ENCODE results near the gene SIGLEC15. TPM values are rescaled to one million over a fixed set of nuclear protein-coding genes. Genes with fewer than 3 reads are reported as not detected.
A peak's percentile ranks its signal among the peaks of the same experiment; 100 is the strongest.

SIGLEC15 gene
- total and polyA plus RNA-seq, 10 of the 15 experiments (the other 5 are each of a cell fraction or from before 2014, with no cell fraction given): 0.09 to 0.45 TPM; not detected in 8

DNA sequence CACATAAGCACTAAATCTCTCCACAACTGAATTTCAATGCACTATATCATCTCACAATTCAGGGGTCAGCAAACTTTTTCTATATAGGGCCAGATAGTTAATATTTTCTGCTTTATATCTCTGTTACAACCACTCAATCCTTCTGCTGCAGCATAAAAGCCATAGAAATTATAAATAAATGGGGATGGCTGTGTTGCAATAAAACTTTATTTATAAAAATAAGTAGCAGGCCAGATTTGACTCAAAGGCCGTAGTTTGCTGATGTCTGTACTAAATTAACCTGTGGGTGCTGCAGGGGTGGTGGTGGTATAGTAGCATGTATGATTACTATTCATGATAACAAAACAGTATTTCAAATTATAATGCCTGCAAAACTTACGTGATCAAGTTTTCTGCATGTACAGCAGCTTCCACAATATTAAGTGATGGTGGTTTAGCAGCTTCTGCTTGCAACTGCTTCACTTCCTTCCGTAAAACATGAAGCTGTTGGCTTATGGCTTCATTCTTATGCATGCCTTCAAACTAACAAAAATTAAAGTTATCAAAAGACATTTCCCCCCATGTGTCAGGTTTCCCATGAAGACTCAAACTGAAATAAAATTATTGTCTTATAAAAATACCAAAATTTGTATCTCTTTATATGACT is 64.1 kb downstream of the SIGLEC15 start:
- POLR2A ChIA-PET: no interaction called here
- SMC1A ChIA-PET (ENCODE audit: uncharacterized antibody, unreplicated experiment): interaction anchor here (1.7 kb wide), 1 partner anchor 8 kb away, joined by 3 read pairs; no protein-coding TSS in a partner anchor

More for the DNA sequence above, 64.1 kb downstream of the SIGLEC15 start:
- Histone ChIP-seq H3K4me1 (ENCODE audit: control insufficient read depth, insufficient read depth, low read length) (no peaks in the 10 kb centered on the region), H3K27ac (ENCODE audit: control insufficient read depth, insufficient read depth) (no peak overlapping the region), H3K27me3 (replicated peaks in 1 of 2; ENCODE audit: control insufficient read depth in 2 of 2, insufficient read depth in 2 of 2, low read length in 1 of 2) (no peaks in the 10 kb centered on the region), H2AFZ (ENCODE audit: control insufficient read depth, low read depth, low read length) (no peak overlapping the region), H3K4me2 (ENCODE audit: control insufficient read depth, insufficient read depth) (no peak overlapping the region), H3K79me2 (ENCODE audit: control insufficient read depth, insufficient read depth, low read length) (no peaks in the 10 kb centered on the region), H3K4me3 (no peak overlapping the region), H3K9ac (ENCODE audit: control insufficient read depth, insufficient read depth, low read length) (no peak overlapping the region), H3K36me3 (ENCODE audit: control insufficient read depth in 2 of 2, insufficient read depth in 2 of 2, low read length in 1 of 2) (peaks cover 2 to 3% of the 10 kb centered on the region in 2 experiments; a peak in 3 of 4 replicates), H3K9me3 (replicated peaks; ENCODE audit: control insufficient read depth, insufficient read depth, low read length) (no peaks in the 10 kb centered on the region), H4K20me1 (ENCODE audit: control insufficient read depth, insufficient read depth) (no peaks in the 10 kb centered on the region)
- DNase-seq (ENCODE audit: low read depth, low spot score) (no peak), FAIRE-seq (no peak), ATAC-seq (no peak)
- CTCF ChIA-PET: no interaction called here
- RAD21 ChIA-PET (ENCODE audit: unreplicated experiment): no interaction called here
- over 99% methylated on average over 3 of the region's 3 CpGs for WGBS (ENCODE audit: insufficient coverage, insufficient replicate concordance, low lambda C conversion rate, missing lambda C conversion rate)
- intact Hi-C loops (cut with micrococcal nuclease; ENCODE audit: unreplicated experiment): no loop called here
- BruUV-seq (replicated peaks): no TSS peak
- TF ChIP-seq STAT3 (IDR thresholded peaks at IDR 0.05; ENCODE audit: low read depth, low read length): no peak
- no peak for TF ChIP-seq SUPT20H (IDR thresholded peaks at IDR 0.05; ENCODE audit: borderline replicate concordance, control insufficient read depth, low read depth, low read length)
- no peak for TF ChIP-seq ZNF384 (IDR thresholded peaks at IDR 0.05; ENCODE audit: borderline replicate concordance, low read depth, low read length)
- TF ChIP-seq, protein P1, sequence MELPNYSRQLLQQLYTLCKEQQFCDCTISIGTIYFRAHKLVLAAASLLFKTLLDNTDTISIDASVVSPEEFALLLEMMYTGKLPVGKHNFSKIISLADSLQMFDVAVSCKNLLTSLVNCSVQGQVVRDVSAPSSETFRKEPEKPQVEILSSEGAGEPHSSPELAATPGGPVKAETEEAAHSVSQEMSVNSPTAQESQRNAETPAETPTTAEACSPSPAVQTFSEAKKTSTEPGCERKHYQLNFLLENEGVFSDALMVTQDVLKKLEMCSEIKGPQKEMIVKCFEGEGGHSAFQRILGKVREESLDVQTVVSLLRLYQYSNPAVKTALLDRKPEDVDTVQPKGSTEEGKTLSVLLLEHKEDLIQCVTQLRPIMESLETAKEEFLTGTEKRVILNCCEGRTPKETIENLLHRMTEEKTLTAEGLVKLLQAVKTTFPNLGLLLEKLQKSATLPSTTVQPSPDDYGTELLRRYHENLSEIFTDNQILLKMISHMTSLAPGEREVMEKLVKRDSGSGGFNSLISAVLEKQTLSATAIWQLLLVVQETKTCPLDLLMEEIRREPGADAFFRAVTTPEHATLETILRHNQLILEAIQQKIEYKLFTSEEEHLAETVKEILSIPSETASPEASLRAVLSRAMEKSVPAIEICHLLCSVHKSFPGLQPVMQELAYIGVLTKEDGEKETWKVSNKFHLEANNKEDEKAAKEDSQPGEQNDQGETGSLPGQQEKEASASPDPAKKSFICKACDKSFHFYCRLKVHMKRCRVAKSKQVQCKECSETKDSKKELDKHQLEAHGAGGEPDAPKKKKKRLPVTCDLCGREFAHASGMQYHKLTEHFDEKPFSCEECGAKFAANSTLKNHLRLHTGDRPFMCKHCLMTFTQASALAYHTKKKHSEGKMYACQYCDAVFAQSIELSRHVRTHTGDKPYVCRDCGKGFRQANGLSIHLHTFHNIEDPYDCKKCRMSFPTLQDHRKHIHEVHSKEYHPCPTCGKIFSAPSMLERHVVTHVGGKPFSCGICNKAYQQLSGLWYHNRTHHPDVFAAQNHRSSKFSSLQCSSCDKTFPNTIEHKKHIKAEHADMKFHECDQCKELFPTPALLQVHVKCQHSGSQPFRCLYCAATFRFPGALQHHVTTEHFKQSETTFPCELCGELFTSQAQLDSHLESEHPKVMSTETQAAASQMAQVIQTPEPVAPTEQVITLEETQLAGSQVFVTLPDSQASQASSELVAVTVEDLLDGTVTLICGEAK (IDR thresholded peaks at IDR 0.05; ENCODE audit: borderline replicate concordance): peak; percentile 74
- TF ChIP-seq, protein P2, sequence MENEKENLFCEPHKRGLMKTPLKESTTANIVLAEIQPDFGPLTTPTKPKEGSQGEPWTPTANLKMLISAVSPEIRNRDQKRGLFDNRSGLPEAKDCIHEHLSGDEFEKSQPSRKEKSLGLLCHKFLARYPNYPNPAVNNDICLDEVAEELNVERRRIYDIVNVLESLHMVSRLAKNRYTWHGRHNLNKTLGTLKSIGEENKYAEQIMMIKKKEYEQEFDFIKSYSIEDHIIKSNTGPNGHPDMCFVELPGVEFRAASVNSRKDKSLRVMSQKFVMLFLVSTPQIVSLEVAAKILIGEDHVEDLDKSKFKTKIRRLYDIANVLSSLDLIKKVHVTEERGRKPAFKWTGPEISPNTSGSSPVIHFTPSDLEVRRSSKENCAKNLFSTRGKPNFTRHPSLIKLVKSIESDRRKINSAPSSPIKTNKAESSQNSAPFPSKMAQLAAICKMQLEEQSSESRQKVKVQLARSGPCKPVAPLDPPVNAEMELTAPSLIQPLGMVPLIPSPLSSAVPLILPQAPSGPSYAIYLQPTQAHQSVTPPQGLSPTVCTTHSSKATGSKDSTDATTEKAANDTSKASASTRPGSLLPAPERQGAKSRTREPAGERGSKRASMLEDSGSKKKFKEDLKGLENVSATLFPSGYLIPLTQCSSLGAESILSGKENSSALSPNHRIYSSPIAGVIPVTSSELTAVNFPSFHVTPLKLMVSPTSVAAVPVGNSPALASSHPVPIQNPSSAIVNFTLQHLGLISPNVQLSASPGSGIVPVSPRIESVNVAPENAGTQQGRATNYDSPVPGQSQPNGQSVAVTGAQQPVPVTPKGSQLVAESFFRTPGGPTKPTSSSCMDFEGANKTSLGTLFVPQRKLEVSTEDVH (IDR thresholded peaks at IDR 0.05; ENCODE audit: low read depth, partially characterized antibody): no peak
- no peak for TF ChIP-seq SMAD1 (IDR thresholded peaks at IDR 0.05; ENCODE audit: low read depth, partially characterized antibody)
- no peak for TF ChIP-seq NBN (IDR thresholded peaks at IDR 0.05)
- in situ Hi-C loops (cut with MboI): no loop called here

Data from GM12878 (cell line).